ENCODE results near the gene MYBPH.

The MYBPH gene

GRCh38 chr1:203126866-203127665 lies 48.6 kb downstream of the MYBPH start:
- no peak for DNase-seq

GRCh38 chr1:203126151-203126865 lies 49.3 kb downstream of the MYBPH start:
- DNase-seq = no peak

GRCh38 chr1:203124546-203125317 lies 50.9 kb downstream of the MYBPH start:
- no peak for DNase-seq

GRCh38 chr1:203124011-203124410 lies 51.6 kb downstream of the MYBPH start:
- DNase-seq = no peak

- DNase-seq = no peak
Observed at GRCh38 chr1:203122159-203122558, 53.5 kb downstream of the MYBPH start.

- no peak for DNase-seq
Observed at GRCh38 chr1:203121186-203122015, 54.2 kb downstream of the MYBPH start.

GRCh38 chr1:203120325-203121153 lies 55.1 kb downstream of the MYBPH start:
- DNase-seq = no peak

Measured in CD4-positive, alpha-beta T cell treated with Interleukin-15 for 1 hour (primary cell).